ENCODE results near the gene ARID5B.
A peak's percentile ranks its signal among the peaks of the same experiment; 100 is the strongest.

Gene ARID5B

DNA sequence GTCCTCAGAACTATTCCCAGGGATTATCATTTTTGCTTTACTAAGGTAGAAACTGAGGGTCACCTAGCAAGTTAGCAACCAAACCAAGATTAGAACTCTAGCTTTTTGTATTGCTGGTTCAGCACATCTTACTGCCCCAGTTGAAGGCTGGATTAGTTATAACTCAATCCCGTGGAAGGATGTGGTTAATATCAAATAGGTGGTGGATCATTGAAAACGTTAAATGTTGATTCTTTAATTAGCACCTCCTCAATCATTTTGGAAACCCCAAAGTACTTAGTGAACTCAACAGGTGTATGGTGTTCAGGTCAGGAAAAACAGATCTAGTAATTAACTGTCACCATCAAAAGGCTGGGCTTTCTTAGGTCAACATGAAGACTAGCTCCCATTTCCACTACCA, 152.4 kb downstream of the ARID5B start:
- no peak for DNase-seq (ENCODE audit: low read depth)

DNA sequence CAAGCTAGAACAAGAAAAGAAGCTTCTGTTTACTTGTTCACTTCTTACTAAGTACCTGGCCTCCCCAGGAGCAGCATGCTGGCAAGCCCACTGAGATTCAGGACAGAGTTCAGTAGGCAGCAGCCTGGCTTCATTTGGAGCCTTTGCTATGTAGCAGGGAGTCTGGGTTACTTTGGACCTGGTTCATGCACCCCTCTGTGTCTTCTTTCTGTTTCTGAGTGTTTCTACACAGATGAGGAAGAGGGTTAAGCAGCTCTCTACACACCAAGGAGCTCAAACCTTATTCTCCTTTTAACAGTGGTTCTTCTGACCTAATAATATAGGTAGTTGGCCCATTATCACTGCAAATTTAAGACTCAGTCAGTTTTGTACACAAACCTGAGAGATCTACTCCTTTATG, 152.9 kb downstream of the ARID5B start:
- no peak for DNase-seq (ENCODE audit: low read depth)

DNA sequence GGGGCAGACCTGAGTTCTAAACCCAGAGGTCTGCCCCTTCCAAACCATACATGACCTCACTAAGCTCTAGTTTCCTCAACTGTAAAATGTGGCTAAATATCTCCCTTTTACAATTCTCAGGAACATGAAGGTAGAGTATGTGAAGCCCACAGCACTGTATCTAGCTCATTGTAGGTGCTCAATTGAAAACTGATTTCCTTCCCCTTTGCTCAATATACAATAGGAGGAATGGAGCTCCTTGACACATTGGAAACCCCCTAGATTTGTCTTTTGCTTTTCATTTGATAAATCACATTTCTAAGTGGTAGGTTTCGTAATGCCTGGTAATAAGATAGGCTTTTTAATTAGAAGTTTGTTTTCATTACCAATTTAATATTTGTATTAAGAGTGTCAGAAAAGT, 153.3 kb downstream of the ARID5B start:
- no peak for DNase-seq (ENCODE audit: low read depth)

DNA sequence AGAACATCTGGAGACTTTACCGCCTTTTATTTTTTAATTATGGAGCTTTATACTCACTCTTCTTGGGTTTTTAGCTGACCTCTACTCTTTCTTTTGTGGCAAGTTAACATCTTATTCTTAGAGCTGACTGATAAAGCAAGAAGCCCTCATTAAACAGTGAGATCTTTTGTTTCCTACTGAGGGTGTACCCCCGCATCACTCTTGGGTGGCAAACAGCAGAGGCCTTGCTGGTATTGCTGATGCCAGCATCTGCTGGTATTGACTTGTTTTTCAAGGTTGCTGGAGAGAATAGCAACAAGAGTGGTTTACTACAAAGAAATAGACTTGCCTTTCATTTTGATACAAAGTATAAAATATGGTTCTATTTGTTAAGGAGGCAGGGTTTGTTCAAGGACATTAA, 154.7 kb downstream of the ARID5B start:
- DNase-seq (ENCODE audit: low read depth), result no peak

- DNase-seq (ENCODE audit: low read depth), result peak; percentile 43
Observed at GRCh38 chr10:62056698-62057097, 155.2 kb downstream of the ARID5B start.

- peak; percentile 58 for DNase-seq (ENCODE audit: low read depth)
Observed at GRCh38 chr10:62057359-62057758, 155.9 kb downstream of the ARID5B start.

- DNase-seq (ENCODE audit: low read depth), result no peak
Observed at GRCh38 chr10:62057850-62058249, 156.4 kb downstream of the ARID5B start.

DNA sequence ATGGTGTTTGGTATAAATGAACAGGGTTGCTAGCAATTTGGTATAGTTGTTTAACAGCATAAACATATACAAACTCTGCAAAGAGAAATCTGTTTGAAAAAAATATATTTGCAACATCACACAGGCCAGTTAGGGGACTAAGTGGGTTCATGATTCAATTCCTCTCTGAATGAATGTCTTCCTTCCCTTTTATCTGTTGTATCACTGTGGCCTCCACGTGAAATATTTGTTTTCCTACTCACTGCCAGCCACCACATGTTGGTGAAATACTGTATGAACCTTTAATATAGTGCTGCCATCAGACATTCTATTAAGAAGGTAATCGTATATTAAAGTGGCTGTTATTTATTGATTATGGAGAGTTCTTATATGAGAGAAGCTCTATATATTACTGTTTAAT, 157.0 kb downstream of the ARID5B start:
- DNase-seq (ENCODE audit: low read depth), result peak; percentile 47

GRCh38 chr10:62058896-62059216, 157.4 kb downstream of the ARID5B start:
- peak; percentile 75 for DNase-seq (ENCODE audit: low read depth)

DNA sequence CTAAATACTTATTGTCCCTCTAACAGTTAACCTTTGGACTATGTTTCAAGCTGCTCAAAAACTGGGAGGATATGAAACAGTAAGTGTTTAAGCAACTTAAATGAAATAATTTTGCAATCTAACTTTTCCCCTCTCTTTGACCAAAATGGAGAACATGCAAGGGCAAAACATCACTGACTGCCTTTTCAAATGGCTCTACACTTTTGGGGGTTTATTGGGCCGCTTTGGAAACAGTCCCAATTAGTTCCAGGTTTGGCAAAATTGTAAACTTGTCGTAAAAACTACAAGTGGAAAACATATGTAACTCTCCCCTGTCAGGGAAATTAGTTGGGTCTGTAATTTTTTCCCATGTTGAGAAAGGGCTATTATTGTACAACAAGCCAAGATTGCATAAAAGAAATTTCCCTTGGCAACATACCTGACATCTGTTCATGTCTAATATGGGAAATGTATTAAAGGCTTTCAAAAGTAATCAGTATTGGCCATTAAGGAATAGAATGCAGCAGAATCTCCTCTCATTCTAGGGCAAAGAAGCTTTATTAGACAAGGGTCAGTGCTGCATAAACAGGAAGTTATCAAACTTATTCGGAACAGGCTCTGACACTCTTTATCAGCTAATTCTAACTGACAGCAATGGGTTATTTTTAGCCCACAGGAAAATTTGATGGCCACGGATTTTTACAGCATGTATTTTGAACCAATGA, 157.9 kb downstream of the ARID5B start:
- peak; percentile 53 for DNase-seq (ENCODE audit: low read depth)

GRCh38 chr10:62062028-62062427, 160.5 kb downstream of the ARID5B start:
- DNase-seq (ENCODE audit: low read depth), result no peak

GRCh38 chr10:62062752-62063512, 161.4 kb downstream of the ARID5B start:
- peak; percentile 86 for DNase-seq (ENCODE audit: low read depth)

- DNase-seq (ENCODE audit: low read depth), result peak; percentile 52
Observed at GRCh38 chr10:62063795-62064472, 162.4 kb downstream of the ARID5B start.

- no peak for DNase-seq (ENCODE audit: low read depth)
Observed at GRCh38 chr10:62067560-62067959, 166.1 kb downstream of the ARID5B start.

GRCh38 chr10:62068464-62068863, 167.0 kb downstream of the ARID5B start:
- DNase-seq (ENCODE audit: low read depth), result no peak

DNA sequence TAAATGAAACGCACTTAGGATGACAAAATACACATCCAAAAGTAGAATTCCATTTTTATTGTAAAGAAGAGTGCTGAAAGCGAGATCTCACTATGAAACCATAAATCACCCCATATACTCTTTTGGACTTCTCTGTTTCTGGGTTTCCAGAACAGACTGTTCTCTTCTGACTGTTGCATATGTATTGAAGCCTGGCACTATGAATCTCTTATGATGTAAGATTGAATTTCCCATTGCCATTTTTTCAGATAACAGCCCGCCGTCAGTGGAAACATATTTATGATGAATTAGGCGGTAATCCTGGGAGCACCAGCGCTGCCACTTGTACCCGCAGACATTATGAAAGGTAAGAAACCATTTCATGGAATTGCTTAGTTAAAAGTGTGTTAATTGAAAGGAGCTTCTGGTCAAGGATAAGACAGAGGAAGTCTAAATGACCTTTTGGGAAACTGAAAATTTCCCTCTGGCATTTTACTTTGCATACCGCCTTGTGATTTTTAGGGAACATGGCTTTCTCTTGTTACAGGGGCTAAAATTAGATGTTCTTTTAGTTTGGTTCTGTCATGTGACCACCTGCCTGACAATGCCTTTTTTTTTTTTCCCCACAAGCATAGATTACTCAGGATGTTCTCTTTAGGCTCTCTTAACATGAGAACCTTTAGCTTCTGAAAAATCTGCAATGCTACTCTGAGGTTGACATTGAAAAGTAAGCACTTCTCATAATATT, 168.1 kb downstream of the ARID5B start:
- DNase-seq (ENCODE audit: low read depth), result no peak

DNA sequence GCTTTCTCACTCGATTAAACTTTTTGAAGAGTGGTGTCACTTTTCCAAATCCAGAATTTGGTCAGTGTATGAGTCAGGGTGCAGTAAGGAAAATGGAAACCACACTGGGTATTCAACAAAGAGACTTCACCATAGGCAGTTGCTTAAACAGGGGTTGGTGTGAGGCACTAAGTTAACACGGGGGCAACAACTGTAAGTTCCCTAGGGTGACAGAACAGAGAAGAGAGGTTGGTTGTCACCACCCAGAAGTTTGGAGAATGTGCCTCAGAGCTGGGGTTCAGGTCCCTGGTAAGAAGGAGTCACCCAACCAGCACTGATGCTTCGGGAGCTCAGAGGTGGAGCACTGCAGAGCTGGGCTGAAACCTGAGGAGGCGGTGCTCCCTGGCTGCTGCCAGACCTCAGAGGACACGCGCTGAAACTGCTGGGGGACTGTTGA, 170.4 kb downstream of the ARID5B start:
- DNase-seq (ENCODE audit: low read depth), result peak; percentile 66

GRCh38 chr10:62072901-62073300, 171.4 kb downstream of the ARID5B start:
- DNase-seq (ENCODE audit: low read depth), result no peak

DNA sequence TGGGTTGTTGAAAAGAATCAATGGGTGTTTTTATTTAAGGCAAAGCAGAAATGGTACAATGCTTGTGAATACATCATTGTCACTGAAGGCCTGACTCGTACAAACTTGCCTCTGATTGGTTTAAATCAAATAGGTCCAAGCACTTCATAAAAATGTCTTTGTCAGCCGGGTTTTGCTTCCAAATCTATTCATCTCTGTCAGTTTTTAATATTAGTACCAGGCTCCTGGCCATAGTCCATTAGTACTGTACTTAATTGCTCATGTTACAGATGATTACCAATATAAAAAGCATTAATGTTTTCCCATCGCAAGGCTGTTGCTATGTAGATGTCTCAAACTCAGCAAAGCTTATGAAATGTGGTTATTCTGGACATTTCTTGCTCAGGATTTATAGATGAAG, 171.9 kb downstream of the ARID5B start:
- DNase-seq (ENCODE audit: low read depth), result peak; percentile 44

GRCh38 chr10:62075414-62075813, 173.9 kb downstream of the ARID5B start:
- peak; percentile 50 for DNase-seq (ENCODE audit: low read depth)

DNA sequence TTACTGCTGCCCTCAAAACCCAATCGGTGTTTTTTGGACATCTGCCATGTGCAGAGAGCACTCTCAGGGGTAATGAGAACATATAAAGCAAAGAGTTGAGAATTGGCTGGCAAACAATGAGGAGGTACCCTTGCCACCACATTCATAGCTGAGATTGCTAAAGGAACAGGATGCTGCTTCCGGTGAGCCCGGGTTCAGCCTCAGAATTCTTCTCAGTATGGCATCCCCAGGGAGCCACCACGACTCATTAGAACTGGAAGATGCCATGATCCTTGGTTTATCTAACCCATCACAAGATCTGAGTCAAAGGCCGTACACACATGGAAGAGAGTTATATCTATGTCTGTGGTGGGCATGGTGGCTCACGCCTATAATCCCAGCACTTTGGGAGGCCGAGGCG, 174.4 kb downstream of the ARID5B start:
- DNase-seq (ENCODE audit: low read depth), result peak; percentile 75

- peak; percentile 88 for DNase-seq (ENCODE audit: low read depth)
Observed at GRCh38 chr10:62076891-62077290, 175.4 kb downstream of the ARID5B start.

Measured in EH (cell line).